Lower leg skin (tissue), 3 donors: ENCODE measurements around the gene TERT.

Experiments used
- CTCF ChIP-seq, 3 donors: fragments of 450-650 bp; IDR thresholded peaks; one replicate each; pipeline ENCODE4 v1.5.1; 2016; ENCODE audit warnings: antibody characterized with exemption in 3 of 3, mild to moderate bottlenecking in 3 of 3, moderate library complexity in 2 of 3
- POLR2A ChIP-seq, 2 donors: fragments of 450-650 bp; IDR thresholded peaks; one replicate each; pipeline ENCODE4 v1.6.1; 2016 to 2017; ENCODE audit warnings: antibody characterized with exemption in 2 of 2, mild to moderate bottlenecking in 1 of 2, moderate library complexity in 1 of 2

GRCh38 chr5:1322036-1322900, 27.4 kb upstream of the TERT start:
- TF ChIP-seq CTCF (IDR thresholded peaks at IDR 0.05), result no peak
- TF ChIP-seq POLR2A (IDR thresholded peaks at IDR 0.05), result no peak
